ENCODE results near the gene PLPP6.

- peak in 1 of 11 experiments; percentile 14 for TF ChIP-seq CTCF (IDR thresholded peaks at IDR 0.05 in 8 of 11, conservative IDR thresholded peaks at IDR 0.05 in 3 of 11)
- no peak for TF ChIP-seq POLR2A (IDR thresholded peaks at IDR 0.05)
- TF ChIP-seq POLR2AphosphoS5 (IDR thresholded peaks at IDR 0.05) = peak; percentile 67 to 81 (median 80)
Observed at GRCh38 chr9:4666042-4666699, 4.1 kb downstream of the PLPP6 start, which contains the start of gene SPATA6L.

All from spleen (tissue), 7 donors.